Measurements from ENCODE around the gene TRAPPC8.

The TRAPPC8 gene

GRCh38 chr18:31942999-31943877, at the start of gene TRAPPC8:
Gene TRAPPC8 (minus strand): TSS chr18:31943128. CDS start chr18:31942764, 364 bp downstream.
- TF ChIP-seq, protein P1, sequence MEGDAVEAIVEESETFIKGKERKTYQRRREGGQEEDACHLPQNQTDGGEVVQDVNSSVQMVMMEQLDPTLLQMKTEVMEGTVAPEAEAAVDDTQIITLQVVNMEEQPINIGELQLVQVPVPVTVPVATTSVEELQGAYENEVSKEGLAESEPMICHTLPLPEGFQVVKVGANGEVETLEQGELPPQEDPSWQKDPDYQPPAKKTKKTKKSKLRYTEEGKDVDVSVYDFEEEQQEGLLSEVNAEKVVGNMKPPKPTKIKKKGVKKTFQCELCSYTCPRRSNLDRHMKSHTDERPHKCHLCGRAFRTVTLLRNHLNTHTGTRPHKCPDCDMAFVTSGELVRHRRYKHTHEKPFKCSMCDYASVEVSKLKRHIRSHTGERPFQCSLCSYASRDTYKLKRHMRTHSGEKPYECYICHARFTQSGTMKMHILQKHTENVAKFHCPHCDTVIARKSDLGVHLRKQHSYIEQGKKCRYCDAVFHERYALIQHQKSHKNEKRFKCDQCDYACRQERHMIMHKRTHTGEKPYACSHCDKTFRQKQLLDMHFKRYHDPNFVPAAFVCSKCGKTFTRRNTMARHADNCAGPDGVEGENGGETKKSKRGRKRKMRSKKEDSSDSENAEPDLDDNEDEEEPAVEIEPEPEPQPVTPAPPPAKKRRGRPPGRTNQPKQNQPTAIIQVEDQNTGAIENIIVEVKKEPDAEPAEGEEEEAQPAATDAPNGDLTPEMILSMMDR (conservative IDR thresholded peaks at IDR 0.05; ENCODE audit: low read depth, low read length) = peak; percentile 12
- H3K4me3 ChIP-seq (ENCODE audit: low read length) = peak within 1 kb of the TSS; percentile 91

DNA sequence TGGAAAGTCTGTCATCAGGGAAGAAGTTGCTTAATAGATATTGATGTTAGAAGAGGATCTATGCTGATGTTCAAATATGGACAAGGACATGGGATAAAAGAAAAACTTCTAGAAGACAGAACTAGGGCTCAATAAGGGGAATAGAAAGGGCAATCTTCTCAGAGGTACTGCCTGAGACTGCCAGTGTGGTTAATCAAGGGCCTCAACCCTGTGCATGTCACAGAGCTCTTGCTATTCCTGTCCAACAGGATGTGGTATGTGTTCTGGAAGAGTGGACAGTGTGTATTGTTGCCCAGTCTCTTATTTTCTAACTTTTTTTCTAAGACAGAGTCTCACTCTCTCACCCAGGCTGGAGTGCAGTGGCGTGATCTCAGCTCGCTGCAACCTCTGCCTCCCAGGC, 47.9 kb upstream of the TRAPPC8 start:
- TF ChIP-seq, protein P1 (conservative IDR thresholded peaks at IDR 0.05; ENCODE audit: low read depth, low read length) = no peak
- no peak overlapping the region for H3K4me3 ChIP-seq (ENCODE audit: low read length)
- no peak for DNase-seq (ENCODE audit: low read depth)

More at GRCh38 chr18:31942999-31943877, at the start of gene TRAPPC8:
- peak; percentile 97 for DNase-seq (ENCODE audit: low read depth)

- TF ChIP-seq, protein P1 (conservative IDR thresholded peaks at IDR 0.05; ENCODE audit: low read depth, low read length) = no peak
- DNase-seq (ENCODE audit: low read depth) = no peak
- H3K4me3 ChIP-seq (ENCODE audit: low read length) = no peak overlapping the region
These were observed 41.0 kb upstream of the TRAPPC8 start for GRCh38 chr18:31983976-31984375.

GRCh38 chr18:31983020-31983419, 40.1 kb upstream of the TRAPPC8 start:
- DNase-seq (ENCODE audit: low read depth) = no peak
- TF ChIP-seq, protein P1 (conservative IDR thresholded peaks at IDR 0.05; ENCODE audit: low read depth, low read length) = no peak
- no peak overlapping the region for H3K4me3 ChIP-seq (ENCODE audit: low read length)

- no peak for DNase-seq (ENCODE audit: low read depth)
- TF ChIP-seq, protein P1 (conservative IDR thresholded peaks at IDR 0.05; ENCODE audit: low read depth, low read length) = no peak
- H3K4me3 ChIP-seq (ENCODE audit: low read length) = no peak overlapping the region
These were observed 37.9 kb upstream of the TRAPPC8 start for GRCh38 chr18:31980863-31981262.

DNA sequence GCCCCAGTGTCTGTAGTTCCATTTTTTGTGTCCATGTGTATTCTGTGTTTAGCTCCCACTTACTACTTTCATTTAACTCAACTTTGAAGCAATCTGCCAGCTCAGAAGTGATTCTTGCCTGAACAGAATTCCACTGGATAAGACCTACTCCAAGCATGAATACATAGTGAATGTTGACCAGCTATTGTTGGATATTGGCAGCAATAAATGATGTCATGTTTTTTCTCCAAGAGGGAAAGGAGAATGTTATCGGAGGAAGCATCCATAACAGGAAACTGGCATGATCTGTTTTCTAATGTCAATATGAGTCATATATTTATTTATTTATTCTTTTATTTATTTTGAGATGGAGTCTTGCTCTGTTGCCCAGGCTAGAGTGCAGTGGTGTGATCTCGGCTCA, 36.8 kb upstream of the TRAPPC8 start:
- H3K4me3 ChIP-seq (ENCODE audit: low read length) = no peak overlapping the region
- DNase-seq (ENCODE audit: low read depth) = no peak
- TF ChIP-seq, protein P1 (conservative IDR thresholded peaks at IDR 0.05; ENCODE audit: low read depth, low read length) = no peak

DNA sequence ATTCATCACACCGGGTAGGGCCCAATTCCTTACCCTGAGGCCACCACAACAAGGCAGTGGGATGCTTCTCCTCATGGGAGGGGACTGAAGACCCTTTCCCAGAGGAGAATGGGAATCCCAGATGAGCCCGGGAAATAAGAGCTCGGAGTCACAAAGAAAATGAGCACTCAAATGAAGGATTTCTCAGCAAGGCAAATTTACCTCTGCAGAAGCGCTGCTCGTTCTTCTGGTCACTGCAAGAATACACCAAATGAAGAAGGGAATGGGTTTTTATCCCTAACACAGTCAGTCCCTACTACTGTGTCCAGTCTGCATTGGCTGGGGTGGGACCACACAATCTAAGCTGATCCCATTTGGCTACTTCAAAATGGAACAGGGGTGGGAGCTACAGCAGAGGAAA, 35.7 kb upstream of the TRAPPC8 start:
- DNase-seq (ENCODE audit: low read depth) = no peak
- no peak overlapping the region for H3K4me3 ChIP-seq (ENCODE audit: low read length)
- TF ChIP-seq, protein P1 (conservative IDR thresholded peaks at IDR 0.05; ENCODE audit: low read depth, low read length) = no peak

Measured in retinal pigment epithelial cell (primary cell).